HFF-Myc (cell line): Measurements from ENCODE around the gene EXOC3L2.

ENCODE experiments used
- DNase-seq: peaks from one replicate; pipeline ENCODE4 v3.0.0-alpha.2; 2011; ENCODE audit warnings: low read depth; ENCODE audit errors: extremely low read depth
- H3K4me3 ChIP-seq: replicated peaks from 2 replicates; pipeline ENCODE4 v1.5.1; 2011; ENCODE audit warnings: low read depth, mild to moderate bottlenecking, control low read depth, low read length
- CTCF ChIP-seq: IDR thresholded peaks from 2 replicates; pipeline ENCODE4 v1.5.1; 2012; ENCODE audit warnings: mild to moderate bottlenecking, low read depth, low read length, control low read depth; ENCODE audit errors: missing control alignments

The EXOC3L2 gene

GRCh38 chr19:45224645-45225044, 20.6 kb downstream of the EXOC3L2 start:
- no peak overlapping the region for H3K4me3 ChIP-seq
- DNase-seq: no peak
- TF ChIP-seq CTCF: no peak

- H3K4me3 ChIP-seq: no peak overlapping the region
- DNase-seq: no peak
- no peak for TF ChIP-seq CTCF
Observed at GRCh38 chr19:45223879-45224278, 21.3 kb downstream of the EXOC3L2 start.

DNA sequence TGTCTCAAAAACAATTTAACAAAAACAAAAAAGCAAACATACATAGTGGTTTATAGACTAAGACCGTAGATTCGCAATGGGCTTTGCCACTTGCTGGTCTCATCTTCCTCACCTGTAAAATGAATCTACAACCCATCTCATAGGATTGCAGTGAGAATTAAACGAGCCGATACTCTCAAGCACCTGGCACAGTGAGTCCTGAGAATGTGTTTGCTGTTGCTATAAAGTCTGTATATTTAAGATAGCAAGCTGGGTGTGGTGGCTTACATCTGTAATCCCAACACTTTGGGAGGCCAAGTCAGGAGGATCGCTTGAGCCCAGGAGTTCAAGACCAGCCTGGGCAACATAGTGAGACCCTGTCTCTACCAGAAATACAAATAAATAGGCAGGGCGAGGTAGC, 22.5 kb downstream of the EXOC3L2 start:
- no peak for TF ChIP-seq CTCF
- no peak overlapping the region for H3K4me3 ChIP-seq
- no peak for DNase-seq

DNA sequence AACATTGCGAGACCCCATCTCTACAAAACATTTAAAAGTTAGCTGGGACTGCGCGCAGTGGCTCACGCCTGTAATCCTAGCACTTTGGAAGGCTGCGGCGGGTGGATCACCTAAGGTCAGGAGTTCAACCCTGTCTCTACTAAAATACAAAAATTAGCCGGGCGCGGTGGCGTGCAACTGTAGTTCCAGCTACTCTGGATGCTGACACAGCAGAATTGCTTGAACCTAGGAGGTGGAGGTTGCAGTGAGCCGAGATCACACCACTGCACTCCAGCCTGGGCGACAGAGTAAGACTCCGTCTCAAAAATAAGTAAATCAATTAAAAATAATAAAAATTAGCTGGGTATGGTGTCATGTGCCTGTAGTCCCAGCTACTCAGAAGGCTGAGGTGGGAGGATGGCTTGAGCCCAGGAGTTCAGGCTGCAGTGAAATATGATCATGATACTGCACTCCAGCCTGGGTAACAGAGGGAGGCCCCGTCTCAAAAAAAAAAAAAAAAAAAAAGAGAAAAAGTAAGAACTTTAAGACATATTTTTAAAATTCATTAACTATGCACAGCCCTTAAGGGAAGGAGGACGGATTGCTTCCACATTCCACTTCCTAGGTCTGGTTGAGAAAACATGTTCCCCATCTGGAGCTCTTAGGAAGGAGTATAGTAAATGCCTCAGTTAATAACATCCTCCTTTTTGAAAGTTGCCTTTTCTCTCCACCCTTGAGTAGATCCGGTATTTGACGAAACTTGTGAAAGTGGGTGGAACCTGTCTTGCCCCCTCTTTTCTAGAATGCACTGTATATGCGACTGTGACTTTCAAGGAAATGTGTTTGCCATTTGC, 26.1 kb downstream of the EXOC3L2 start:
- no peak for DNase-seq
- TF ChIP-seq CTCF: no peak
- no peak overlapping the region for H3K4me3 ChIP-seq

DNA sequence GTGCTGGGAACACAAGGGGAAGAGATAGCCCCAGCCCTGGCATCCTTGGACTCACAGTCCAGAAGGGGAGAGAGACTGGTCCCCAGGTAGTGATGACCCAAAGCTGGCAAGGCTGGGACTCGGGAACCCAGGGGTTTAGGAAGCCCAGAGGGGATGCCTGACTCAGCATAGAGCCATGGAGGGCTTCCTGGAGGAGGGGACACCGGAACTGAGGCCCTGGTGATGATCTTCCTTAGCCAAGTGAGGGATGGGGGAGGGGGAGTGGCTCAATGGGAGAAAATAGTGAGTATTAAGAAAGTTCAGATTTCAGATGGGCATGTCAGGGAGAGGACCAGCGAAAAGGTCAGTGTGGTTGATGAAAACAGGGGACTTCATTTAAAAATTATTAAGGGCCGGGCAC, 26.8 kb downstream of the EXOC3L2 start:
- TF ChIP-seq CTCF: no peak
- DNase-seq: no peak
- H3K4me3 ChIP-seq: no peak overlapping the region

GRCh38 chr19:45217957-45218334, 27.3 kb downstream of the EXOC3L2 start:
- no peak for TF ChIP-seq CTCF
- H3K4me3 ChIP-seq: no peak overlapping the region
- no peak for DNase-seq
